ENCODE measurements around the gene ZSCAN31. TPM values are rescaled to one million over a fixed set of nuclear protein-coding genes. Genes with fewer than 3 reads are reported as not detected.
"Not testable (repeated sequence)": the region's sequence is repeated elsewhere in the genome, so short reads cannot be mapped to it uniquely, and the experiment has no call there.

The ZSCAN31 gene
- total RNA-seq, 1 donor from 2014 or later: 10.8 TPM

- DNase-seq (ENCODE audit: low read depth): not testable (repeated sequence)
Measured at GRCh38 chr6:28317866-28318265, 18.1 kb downstream of the ZSCAN31 start.

- DNase-seq (ENCODE audit: low read depth): no peak
Measured at GRCh38 chr6:28315628-28316027, 20.3 kb downstream of the ZSCAN31 start.

DNA sequence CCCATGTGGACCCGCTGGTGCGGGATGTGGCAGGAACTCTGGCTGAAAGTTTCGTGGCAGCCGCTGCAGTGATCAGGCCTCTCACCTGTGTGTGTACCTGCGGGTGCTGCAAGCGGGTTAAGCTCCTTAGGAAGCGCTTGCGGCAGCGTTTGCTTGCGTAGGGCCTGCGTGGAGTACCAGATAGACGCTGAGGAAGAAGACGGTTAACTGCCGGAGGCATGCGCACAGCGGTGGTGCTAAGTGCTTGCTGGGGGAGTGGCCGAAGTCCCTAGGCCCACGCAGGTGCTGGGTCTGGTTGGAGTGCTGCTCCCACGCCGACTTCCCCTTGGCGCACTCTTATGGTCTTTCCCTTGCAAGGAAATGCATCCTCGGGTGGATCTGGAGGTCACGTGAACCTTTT, 23.0 kb downstream of the ZSCAN31 start:
- no peak for DNase-seq (ENCODE audit: low read depth)

DNA sequence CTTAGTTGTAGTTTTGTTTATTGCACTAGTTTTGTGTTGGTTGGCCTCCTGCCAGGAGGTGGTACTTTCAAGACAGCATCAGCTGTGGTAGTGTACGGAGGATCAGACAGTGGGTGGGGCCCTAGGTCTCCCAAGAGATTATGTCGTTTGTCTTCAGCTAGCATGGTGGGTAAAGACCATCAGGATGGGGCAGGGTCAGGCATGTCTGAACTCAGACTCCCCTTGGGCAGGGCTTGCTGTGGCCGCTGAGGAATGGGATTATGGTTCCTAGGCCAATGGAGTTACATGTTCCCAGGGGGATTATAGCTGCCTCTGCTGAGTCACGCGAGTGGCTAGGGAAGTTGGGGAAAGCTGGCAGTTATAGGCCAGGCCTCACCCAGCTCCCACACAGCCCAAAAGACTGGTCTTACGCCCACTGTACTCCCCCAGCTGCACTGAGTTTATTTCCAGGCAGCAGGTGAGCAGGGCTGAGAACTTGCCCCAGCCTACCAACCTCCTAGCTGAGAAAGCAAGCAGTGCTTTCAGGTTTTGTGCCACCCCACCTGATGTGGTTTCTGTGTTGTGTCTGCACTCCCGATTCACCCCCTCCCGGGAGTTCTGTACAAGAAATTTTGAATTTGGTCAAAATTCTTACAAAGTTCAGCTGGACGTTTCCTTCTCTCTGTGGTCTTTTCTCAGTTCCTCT, 24.7 kb downstream of the ZSCAN31 start:
- no peak for DNase-seq (ENCODE audit: low read depth)

- not testable (repeated sequence) for DNase-seq (ENCODE audit: low read depth)
Measured at GRCh38 chr6:28306363-28306762, 29.6 kb downstream of the ZSCAN31 start.

GRCh38 chr6:28303570-28303969, 32.4 kb downstream of the ZSCAN31 start:
- DNase-seq (ENCODE audit: low read depth): no peak

DNA sequence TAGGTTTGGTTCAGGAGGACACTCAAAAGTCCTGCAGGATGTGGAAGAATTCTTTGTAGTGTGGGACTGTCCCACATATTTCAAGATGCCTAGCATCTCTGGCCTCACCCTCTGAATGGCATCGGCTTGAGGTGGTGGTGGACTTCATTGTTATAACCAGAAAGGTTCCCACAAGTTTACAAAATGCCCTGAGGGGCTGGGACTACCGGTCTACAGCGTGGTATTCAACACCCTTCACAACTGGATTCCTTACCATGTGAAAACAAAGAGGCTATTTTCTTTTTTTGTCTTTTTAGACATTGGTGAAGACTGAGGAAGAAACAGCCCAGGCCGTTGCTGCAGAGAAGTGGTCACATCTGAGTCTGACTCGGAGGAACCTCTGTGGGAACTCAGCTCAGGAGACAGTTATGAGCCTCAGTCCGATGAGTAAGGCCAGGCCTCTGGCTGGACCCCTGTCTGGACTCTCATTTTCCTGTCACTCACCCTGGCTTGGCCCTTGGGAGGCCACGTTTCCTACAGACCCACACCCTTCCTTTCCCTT, 39.4 kb downstream of the ZSCAN31 start:
- DNase-seq (ENCODE audit: low read depth): no peak

DNA sequence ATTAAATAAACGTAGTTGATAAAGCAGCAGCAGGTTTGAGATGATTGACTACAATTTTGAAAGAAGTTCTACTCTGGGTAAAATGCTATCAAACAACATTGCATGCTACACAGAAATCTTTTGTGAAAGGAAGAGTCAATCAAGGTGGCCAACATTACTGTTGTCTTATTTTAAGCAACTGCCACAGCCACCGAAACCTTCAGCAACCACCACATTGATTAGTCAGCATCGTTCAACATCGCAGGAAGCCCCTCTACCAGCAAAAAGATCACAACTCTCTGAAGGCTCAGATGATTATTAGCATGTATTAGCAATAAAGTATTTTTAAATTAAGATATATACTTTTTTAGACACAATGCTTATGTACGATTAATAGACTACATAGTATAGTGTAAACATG, 40.6 kb downstream of the ZSCAN31 start:
- no peak for DNase-seq (ENCODE audit: low read depth)

DNA sequence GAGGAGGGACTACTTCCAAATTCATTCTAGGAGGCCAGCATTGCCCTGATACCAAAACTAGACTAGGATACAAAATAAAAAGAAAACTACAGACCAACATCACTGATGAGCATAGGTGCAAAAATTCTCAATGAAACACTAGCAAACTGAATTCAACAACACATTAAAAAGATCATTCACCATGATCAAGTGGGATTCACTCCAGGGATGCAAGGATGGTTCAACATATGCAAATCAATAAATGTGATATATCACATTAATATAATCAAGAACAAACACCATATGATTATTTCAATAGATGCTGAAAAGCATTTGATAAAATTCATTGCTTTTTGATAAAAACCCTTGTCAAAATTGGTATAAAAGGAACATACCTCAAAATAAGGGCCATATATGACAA, 44.4 kb downstream of the ZSCAN31 start:
- DNase-seq (ENCODE audit: low read depth): no peak

GRCh38 chr6:28282926-28283325, 53.0 kb downstream of the ZSCAN31 start:
- no peak for DNase-seq (ENCODE audit: low read depth)

DNA sequence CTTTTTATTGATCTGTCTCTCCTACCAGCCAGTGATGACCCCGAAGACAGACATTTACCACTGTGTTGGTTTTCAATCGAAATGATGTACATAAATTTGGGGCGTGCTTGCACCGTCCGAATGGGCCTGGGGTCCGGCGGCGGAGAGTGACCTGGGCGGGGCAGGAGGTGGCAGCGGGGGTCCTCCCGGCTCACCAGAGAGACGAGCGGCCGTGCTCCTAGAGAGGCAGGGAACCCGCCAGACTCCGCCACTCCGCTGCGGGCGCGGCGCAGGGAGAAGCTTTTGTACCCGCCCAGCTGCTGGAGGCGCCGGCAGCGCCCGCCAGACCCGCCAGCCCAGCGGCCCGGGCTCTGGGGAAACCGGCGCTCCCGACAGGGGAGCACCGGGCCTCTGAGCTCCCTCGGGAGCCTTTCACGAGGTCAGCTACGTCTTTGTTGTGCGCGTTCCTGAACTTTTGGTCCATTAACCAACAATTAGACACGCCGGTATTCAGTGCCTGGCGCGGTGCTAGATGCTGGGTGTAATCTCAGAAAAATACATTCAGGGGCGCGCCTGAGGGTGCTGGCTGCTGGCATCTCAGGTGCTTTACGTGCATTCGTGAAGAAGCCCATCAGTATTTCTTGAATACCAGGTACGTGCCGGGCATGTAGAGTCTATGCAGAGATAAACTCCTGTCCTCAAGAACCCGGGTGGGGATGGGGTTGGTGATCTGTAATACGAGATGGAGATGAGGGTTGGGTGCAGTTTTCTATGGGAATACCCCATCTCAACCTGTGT, 54.5 kb downstream of the ZSCAN31 start, which contains the start of gene PGBD1:
TSS of gene PGBD1 (plus strand) at position 285 of the 777 bp plus-strand sequence. CDS start 2,242 bp downstream, outside the sequence.
- DNase-seq (ENCODE audit: low read depth): peak; percentile 27

DNA sequence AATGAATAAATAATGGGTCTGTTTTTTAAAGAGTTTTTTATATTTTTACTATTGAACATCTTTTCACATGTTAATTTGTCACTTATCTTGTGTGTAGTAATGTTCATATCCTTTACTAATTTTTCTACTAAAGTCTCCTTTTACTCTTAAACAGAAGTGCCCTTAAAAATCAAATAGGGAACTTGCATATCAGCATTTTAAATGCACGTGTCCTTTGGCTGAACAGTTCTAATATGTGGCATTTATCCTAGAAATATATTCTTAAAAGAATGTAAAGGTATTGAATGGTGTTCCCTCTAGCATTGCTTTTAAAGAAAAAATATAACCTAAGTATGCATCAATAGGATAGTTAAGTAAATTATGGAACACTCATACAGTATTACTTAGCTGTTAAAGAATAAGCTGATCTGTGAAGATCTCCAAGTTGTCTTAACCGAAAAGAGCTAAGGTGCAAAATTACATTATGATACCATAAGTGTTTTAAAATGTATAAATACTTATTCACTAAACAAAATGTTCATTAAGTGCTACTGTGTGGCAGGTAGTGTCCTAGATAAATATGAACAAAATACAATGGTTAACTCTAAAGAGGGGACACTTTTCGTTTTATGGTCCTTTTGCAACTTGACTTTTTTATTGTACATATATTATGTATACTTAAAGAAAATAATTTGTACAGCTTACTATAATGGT, 55.2 kb downstream of the ZSCAN31 start:
- no peak for DNase-seq (ENCODE audit: low read depth)

GRCh38 chr6:28277746-28278145, 58.2 kb downstream of the ZSCAN31 start:
- DNase-seq (ENCODE audit: low read depth): no peak

DNA sequence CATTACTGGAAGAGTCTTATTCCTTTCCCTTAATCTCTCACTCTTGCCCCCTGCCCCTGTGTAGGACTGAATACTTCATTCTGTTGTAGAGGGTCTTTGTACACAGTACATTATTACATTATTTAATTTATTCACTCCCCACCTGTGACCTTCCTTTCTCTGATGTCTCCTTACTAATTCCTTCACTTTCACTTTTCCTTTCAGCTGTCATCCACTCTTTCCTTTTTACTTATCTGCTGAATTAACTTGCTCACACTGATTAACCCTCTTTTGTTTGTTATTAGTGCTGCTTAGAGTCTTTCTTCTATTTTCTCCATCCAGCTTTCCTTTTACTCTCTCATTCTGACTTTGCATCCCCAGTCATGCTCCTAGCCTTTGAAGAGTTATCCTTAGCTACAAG, 61.1 kb downstream of the ZSCAN31 start:
- no peak for DNase-seq (ENCODE audit: low read depth)

Other genes starting within 250 kb of the ZSCAN31 start
- 8.0 and 8.7 TPM in 2 replicates for gene ZSCAN16, start 211.5 kb downstream of the ZSCAN31 start, total RNA-seq
- gene ZKSCAN8, start 194.3 kb downstream of the ZSCAN31 start, total RNA-seq: 7.6 and 33.1 TPM in 2 replicates
- 16.3 and 23.7 TPM in 2 replicates for gene ZSCAN9, start 110.9 kb downstream of the ZSCAN31 start, total RNA-seq
- gene ZKSCAN4, start 83.9 kb downstream of the ZSCAN31 start, total RNA-seq: 6.1 and 8.1 TPM in 2 replicates
- 0.15 and 0.17 TPM in 2 replicates for gene NKAPL, start 76.9 kb downstream of the ZSCAN31 start, total RNA-seq
- 10.1 and 27.0 TPM in 2 replicates for gene ZSCAN26, start 69.0 kb downstream of the ZSCAN31 start, total RNA-seq
- gene PGBD1, start 54.6 kb downstream of the ZSCAN31 start, total RNA-seq: 5.7 and 7.6 TPM in 2 replicates
- gene ZKSCAN3, start 13.8 kb upstream of the ZSCAN31 start, total RNA-seq: 3.6 and 11.3 TPM in 2 replicates
- gene ZSCAN12, start 63.6 kb upstream of the ZSCAN31 start, total RNA-seq: 5.9 and 12.8 TPM in 2 replicates
- 1.9 and 10.0 TPM in 2 replicates for gene ZSCAN23, start 107.3 kb upstream of the ZSCAN31 start, total RNA-seq
- gene GPX6, start 179.6 kb upstream of the ZSCAN31 start, total RNA-seq: not detected in 2 replicates
- not detected in 2 replicates for gene GPX5, start 189.7 kb upstream of the ZSCAN31 start, total RNA-seq